Fibroblast of pulmonary artery (primary cell): Measurements from ENCODE around the gene LETMD1.
A peak's percentile ranks its signal among the peaks of the same experiment; 100 is the strongest.

Source experiments
- DNase-seq: peaks from one replicate; pipeline ENCODE4 v3.0.0-alpha.2; 2010; ENCODE audit warnings: low read depth
- H3K4me3 ChIP-seq: replicated peaks from 2 replicates; pipeline ENCODE4 v1.5.1; 2011; ENCODE audit warnings: low read depth, mild to moderate bottlenecking, control low read depth, low read length, moderate library complexity
- CTCF ChIP-seq: IDR thresholded peaks from 2 replicates; pipeline ENCODE4 v1.5.1; 2011; ENCODE audit warnings: mild to moderate bottlenecking, control low read depth, low read length, inconsistent platforms; ENCODE audit errors: missing control alignments

Gene LETMD1

DNA sequence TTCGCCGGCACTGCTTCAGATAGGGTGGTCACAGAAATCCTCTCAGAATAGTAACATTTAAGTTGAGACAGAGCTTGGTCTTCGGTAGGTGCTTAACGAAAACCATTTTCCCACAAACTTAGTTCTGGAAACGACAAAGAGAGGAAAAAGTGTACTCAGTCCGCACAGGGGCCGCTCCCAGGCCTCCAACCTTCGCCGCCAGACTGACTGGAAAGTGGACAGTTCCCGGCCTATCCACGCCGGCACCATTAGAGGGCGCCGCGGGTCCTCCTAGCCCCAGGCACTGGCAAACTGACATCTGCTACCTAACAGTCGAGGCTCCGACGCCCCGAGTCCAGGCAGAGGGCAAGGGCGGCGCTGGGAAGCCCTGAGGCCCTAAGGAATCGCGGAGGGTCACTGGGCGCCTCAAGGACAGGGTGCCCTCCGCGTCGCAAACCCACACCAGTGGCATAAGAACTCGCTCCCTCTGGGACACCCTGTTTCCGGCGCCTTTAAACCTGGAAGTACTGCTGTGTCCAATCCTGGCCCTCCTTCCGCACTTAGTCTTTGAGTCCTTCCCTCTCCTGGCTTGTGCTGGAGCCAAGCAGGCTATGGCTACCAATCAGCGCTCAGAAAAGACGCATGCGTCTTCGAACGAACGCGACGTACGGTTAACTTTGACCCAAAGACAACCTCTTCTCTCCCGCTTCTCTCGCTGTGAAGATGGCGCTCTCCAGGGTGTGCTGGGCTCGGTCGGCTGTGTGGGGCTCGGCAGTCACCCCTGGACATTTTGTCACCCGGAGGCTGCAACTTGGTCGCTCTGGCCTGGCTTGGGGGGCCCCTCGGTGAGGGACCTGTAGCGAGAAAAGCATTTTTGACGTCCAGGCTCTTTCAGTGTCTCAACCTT, at the start of gene LETMD1:
TSS of gene LETMD1 (plus strand) at position 673 of the 886 bp plus-strand sequence. CDS start at position 703, 30 bp downstream.
- DNase-seq: peak; percentile 99
- peak within 1 kb of the TSS; percentile 93 for H3K4me3 ChIP-seq
- peak; percentile 81 for TF ChIP-seq CTCF

DNA sequence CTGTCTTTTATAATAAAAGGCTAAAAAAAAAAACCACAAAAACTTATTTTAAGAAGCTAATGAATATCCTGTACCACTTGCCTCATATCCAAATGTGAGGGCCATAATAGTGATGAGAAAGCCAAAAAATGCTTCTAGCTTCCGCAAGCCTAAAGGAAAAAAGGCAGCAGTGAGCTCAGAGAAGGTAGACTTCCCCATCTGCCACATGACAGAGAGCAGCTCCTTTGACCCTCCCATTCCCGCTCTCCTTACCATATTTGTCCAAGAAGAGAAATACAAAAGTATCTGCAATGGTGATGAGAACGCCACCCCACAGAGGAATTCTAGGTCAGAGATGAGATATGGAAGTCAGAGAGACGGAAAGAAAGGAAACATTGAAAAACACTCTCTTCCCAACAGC, 49.0 kb upstream of the LETMD1 start:
- no peak overlapping the region for H3K4me3 ChIP-seq
- no peak for DNase-seq
- no peak for TF ChIP-seq CTCF

GRCh38 chr12:51000245-51000644, 47.9 kb upstream of the LETMD1 start:
- H3K4me3 ChIP-seq: no peak overlapping the region
- TF ChIP-seq CTCF: no peak
- no peak for DNase-seq

GRCh38 chr12:51001799-51002198, 46.3 kb upstream of the LETMD1 start:
- DNase-seq: no peak

DNA sequence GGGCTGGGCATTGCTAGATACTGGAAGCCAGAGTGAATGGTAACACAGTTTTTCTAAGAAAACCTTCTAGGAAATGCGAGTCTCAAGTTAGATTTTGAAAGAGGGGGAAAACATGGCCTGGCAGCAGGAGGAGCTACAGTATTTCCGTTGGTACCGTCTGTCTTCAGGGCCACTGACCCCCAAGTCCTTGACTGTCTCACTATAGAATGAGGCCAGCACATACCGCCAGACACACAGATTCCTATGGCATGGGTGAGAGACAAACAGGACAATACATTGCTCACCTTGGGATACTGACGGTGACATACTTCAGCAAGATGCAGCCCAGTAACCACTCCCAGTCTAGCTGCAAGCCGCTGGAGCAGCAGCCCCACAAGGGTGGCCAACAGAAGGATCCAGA, 43.6 kb upstream of the LETMD1 start:
- no peak for DNase-seq
- no peak for TF ChIP-seq CTCF
- no peak overlapping the region for H3K4me3 ChIP-seq

More at GRCh38 chr12:51001799-51002198, 46.3 kb upstream of the LETMD1 start:
- H3K4me3 ChIP-seq: no peak overlapping the region
- no peak for TF ChIP-seq CTCF

- DNase-seq: no peak
- no peak for TF ChIP-seq CTCF
- no peak overlapping the region for H3K4me3 ChIP-seq
These were observed 43.1 kb upstream of the LETMD1 start for GRCh38 chr12:51005030-51005429.

DNA sequence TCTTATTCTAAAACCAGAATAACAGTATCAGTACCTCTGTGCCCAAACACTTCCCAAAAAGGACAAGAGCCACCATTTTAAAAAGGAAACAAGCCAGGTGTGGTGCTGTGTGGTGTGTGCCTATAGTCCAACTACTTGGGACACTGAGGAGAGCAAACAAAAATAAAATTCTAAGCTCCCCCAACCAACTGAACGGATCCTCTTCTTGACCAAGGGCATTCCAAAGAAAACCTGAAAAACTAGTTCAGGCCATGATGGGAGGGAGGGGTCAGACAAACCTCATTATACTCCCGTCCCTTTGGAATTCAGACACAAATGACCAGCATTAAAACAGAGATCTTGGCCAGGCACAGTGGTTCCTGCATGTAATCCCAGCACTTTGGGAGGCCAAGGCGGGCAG, 42.5 kb upstream of the LETMD1 start:
- DNase-seq: no peak
- no peak overlapping the region for H3K4me3 ChIP-seq
- no peak for TF ChIP-seq CTCF
